ENCODE data around the gene P2RY13.
A peak's percentile ranks its signal among the peaks of the same experiment; 100 is the strongest.

Gene P2RY13

DNA sequence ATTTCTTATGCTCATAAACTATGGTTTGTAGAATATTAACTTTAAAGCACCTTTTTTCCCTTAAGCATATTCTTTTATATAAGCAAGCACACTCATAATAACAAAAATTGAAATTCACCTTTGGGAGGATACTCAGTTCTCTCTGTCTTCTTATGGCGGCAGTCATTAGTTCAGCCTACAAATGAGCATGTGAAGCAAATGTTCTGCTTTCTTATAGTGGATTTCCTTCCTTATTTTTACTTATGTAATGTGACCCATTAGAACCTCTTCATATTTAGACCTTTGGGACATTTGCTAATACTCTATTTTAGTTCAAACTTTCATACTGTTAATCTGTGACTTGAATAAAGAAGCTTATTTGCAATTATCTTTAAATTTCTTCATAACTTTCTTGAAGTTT is at the start of gene P2RY13:
TSS of gene P2RY13 (minus strand) at position 187 of the 400 bp plus-strand sequence. CDS start at position 166, 21 bp downstream.
- H3K27ac ChIP-seq: peak within 1 kb of the TSS in 1 of 2 donors; percentile 31
- peak within 1 kb of the TSS; percentile 35 for H3K4me3 ChIP-seq
- TF ChIP-seq CTCF (IDR thresholded peaks at IDR 0.05): no peak
- no peak for DNase-seq (ENCODE audit: low spot score)

DNA sequence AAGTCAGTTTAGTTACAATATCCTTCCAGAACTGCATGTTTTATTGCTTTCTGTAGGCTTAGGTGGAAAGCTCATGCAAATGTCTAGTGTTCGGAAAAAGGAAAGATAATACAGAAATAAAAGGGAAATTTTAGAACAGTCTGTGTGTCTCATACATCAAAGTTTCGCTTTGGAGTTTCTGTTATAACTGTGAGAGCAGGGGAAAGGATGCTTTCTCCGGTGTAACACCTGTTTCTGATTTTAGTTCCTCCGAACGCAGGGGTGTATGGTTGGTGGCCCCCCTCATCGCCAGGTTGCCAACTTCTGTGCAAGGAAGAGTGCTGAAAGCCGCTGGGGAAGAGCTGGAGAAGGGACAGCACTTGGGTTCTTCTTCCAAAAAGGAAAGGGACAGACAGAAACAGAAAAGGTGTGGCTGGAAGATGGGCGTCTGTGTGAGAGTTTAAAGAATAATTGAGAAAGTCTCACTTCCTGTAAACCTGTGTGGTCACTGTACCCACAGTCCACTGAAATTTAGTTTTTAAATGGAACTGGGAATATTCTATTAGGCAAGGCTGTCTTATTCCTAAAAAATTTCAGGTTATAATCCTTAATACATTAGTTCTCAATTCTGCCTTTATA is 48.5 kb upstream of the P2RY13 start:
- no peak overlapping the region for H3K4me3 ChIP-seq
- no peak for TF ChIP-seq CTCF (IDR thresholded peaks at IDR 0.05)
- no peak overlapping the region for H3K27ac ChIP-seq
- no peak for DNase-seq (ENCODE audit: low spot score)

- DNase-seq (ENCODE audit: low spot score): no peak
- H3K27ac ChIP-seq: no peak overlapping the region
- no peak overlapping the region for H3K4me3 ChIP-seq
- TF ChIP-seq CTCF (IDR thresholded peaks at IDR 0.05): no peak
These were observed 42.9 kb upstream of the P2RY13 start for GRCh38 chr3:151372063-151372820.

- TF ChIP-seq CTCF (IDR thresholded peaks at IDR 0.05): no peak
- DNase-seq (ENCODE audit: low spot score): no peak
- no peak overlapping the region for H3K27ac ChIP-seq
- H3K4me3 ChIP-seq: no peak overlapping the region
These were observed 42.2 kb upstream of the P2RY13 start for GRCh38 chr3:151371526-151371925.

GRCh38 chr3:151367448-151367847 is 38.1 kb upstream of the P2RY13 start:
- no peak overlapping the region for H3K4me3 ChIP-seq
- H3K27ac ChIP-seq: no peak overlapping the region
- no peak for DNase-seq (ENCODE audit: low spot score)
- TF ChIP-seq CTCF (IDR thresholded peaks at IDR 0.05): no peak

DNA sequence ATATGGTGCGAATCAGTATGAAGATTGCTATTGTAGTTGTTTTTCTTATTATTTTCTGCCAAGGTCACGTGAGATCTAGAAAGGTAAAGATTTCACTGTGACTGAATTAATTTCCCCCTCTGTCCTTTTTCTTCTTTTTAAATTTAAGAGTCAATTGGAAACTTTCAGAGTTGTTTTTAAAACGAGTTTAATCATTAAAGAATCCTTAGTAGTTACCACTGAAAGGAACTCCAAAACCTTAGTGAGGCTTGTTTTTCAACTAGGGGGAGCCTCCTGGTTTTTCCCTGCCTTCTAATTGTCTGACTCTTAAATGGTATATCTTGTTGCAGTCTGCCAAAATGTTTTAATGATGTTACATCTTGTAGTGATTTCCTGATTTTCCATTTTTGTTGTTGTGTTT is 37.6 kb upstream of the P2RY13 start:
- Histone ChIP-seq H3K4me3 (no peak overlapping the region), H3K27ac (no peak overlapping the region)
- no peak for DNase-seq (ENCODE audit: low spot score)
- no peak for TF ChIP-seq CTCF (IDR thresholded peaks at IDR 0.05)

- no peak for TF ChIP-seq CTCF (IDR thresholded peaks at IDR 0.05)
- Histone ChIP-seq H3K27ac (no peak overlapping the region), H3K4me3 (no peak overlapping the region)
- DNase-seq (ENCODE audit: low spot score): no peak
These were observed 33.4 kb upstream of the P2RY13 start for GRCh38 chr3:151362751-151363174.

Measured in coronary artery (tissue), 2 donors.